Glutamatergic neuron (in vitro differentiated cells): ENCODE measurements around the gene HSP90AB1. TPM values are rescaled to one million over a fixed set of nuclear protein-coding genes. Genes with fewer than 3 reads are reported as not detected.

Experiments
- DNase-seq: peaks from one replicate; pipeline ENCODE4 v3.0.0; 2022
- H3K27ac Mint-ChIP-seq: one replicate; pipeline ENCODE4 v1.8.0; 2020; ENCODE audit warnings: mild to moderate bottlenecking, mixed read lengths, inconsistent platforms; ENCODE audit not compliant: unreplicated experiment
- H3K27me3 Mint-ChIP-seq: one replicate; pipeline ENCODE4 v1.8.0; 2020; ENCODE audit warnings: mild to moderate bottlenecking, moderate library complexity, mixed read lengths, inconsistent platforms; ENCODE audit not compliant: unreplicated experiment
- H3K36me3 Mint-ChIP-seq: one replicate; pipeline ENCODE4 v1.8.0; 2020; ENCODE audit warnings: mild to moderate bottlenecking, mixed read lengths, inconsistent platforms; ENCODE audit not compliant: unreplicated experiment
- H3K4me1 Mint-ChIP-seq: one replicate; pipeline ENCODE4 v1.8.0; 2020; ENCODE audit warnings: mild to moderate bottlenecking, low read depth, mixed read lengths, inconsistent platforms; ENCODE audit not compliant: unreplicated experiment
- H3K4me3 Mint-ChIP-seq: one replicate; pipeline ENCODE4 v1.8.0; 2020; ENCODE audit warnings: mild to moderate bottlenecking, mixed read lengths, inconsistent platforms; ENCODE audit not compliant: unreplicated experiment
- H3K9me3 Mint-ChIP-seq: one replicate; pipeline ENCODE4 v1.8.0; 2020; ENCODE audit warnings: mild to moderate bottlenecking, moderate library complexity, mixed read lengths, inconsistent platforms; ENCODE audit not compliant: unreplicated experiment
- total RNA-seq: library from RNA; stranded (reverse); fragmentation: NEBNext Ultra II Directional; extraction: Animal tissue kit (Norgen Biotek cat#: 25700); gene quantifications from one replicate; pipeline ENCODE4 v1.2.1, GENCODE V29; 2021; ENCODE audit not compliant: unreplicated experiment
- TF ChIP-seq, protein P1 (sequence below): fragments of 200-600 bp; sonication (generic); IDR thresholded peaks from one replicate; pipeline ENCODE4 v1.5.0; 2021; ENCODE audit not compliant: partially characterized antibody, unreplicated experiment

The HSP90AB1 gene
- total RNA-seq, 1 donor from 2014 or later = 771 TPM

DNA sequence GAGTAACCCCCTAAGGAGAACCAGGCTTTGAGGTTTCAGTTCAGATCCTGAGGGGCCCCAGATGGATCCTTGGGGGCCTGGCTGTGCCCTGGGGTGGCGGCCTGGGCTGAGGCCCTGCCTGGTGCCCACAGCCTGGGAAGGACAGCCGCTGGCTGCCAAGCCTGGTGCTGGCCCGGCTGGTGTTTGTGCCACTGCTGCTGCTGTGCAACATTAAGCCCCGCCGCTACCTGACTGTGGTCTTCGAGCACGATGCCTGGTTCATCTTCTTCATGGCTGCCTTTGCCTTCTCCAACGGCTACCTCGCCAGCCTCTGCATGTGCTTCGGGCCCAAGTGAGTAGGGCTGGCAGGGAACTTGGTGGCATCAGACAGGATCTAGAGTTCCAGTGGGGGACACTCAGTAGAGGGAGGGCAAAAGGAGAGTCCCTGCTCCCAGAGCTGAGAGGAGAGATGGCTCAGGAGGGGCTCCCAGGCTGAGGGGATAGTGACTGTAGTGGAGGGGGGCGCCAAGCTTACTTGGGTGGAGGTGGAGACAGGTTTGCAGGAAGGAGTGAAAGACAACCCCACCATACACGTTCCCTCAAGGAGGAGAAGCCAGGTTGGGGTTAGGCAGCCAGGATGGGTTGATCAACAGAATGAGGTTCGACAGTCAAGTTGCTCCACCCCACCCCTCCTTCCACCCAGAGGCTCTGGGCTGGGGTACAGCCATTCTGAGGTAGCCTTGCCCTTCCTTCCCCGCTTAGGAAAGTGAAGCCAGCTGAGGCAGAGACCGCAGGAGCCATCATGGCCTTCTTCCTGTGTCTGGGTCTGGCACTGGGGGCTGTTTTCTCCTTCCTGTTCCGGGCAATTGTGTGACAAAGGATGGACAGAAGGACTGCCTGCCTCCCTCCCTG is 14.0 kb upstream of the HSP90AB1 start:
- Mint-ChIP-seq H3K4me3 (no peak overlapping the region), H3K27ac (peak overlapping the region; percentile 76), H3K9me3 (peaks cover 7% of the 10 kb centered on the region), H3K4me1 (peaks cover 29% of the 10 kb centered on the region), H3K27me3 (peaks cover 6% of the 10 kb centered on the region), H3K36me3 (no peaks in the 10 kb centered on the region)
- TF ChIP-seq, protein P1, sequence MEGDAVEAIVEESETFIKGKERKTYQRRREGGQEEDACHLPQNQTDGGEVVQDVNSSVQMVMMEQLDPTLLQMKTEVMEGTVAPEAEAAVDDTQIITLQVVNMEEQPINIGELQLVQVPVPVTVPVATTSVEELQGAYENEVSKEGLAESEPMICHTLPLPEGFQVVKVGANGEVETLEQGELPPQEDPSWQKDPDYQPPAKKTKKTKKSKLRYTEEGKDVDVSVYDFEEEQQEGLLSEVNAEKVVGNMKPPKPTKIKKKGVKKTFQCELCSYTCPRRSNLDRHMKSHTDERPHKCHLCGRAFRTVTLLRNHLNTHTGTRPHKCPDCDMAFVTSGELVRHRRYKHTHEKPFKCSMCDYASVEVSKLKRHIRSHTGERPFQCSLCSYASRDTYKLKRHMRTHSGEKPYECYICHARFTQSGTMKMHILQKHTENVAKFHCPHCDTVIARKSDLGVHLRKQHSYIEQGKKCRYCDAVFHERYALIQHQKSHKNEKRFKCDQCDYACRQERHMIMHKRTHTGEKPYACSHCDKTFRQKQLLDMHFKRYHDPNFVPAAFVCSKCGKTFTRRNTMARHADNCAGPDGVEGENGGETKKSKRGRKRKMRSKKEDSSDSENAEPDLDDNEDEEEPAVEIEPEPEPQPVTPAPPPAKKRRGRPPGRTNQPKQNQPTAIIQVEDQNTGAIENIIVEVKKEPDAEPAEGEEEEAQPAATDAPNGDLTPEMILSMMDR = no peak
- no peak for DNase-seq

DNA sequence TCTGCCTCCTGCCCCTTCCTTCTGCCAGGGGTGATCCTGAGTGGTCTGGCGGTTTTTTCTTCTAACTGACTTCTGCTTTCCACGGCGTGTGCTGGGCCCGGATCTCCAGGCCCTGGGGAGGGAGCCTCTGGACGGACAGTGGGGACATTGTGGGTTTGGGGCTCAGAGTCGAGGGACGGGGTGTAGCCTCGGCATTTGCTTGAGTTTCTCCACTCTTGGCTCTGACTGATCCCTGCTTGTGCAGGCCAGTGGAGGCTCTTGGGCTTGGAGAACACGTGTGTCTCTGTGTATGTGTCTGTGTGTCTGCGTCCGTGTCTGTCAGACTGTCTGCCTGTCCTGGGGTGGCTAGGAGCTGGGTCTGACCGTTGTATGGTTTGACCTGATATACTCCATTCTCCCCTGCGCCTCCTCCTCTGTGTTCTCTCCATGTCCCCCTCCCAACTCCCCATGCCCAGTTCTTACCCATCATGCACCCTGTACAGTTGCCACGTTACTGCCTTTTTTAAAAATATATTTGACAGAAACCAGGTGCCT is 13.3 kb upstream of the HSP90AB1 start:
- H3K36me3 Mint-ChIP-seq = no peaks in the 10 kb centered on the region
- peak overlapping the region; percentile 76 for H3K27ac Mint-ChIP-seq
- no peak overlapping the region for H3K4me3 Mint-ChIP-seq
- H3K4me1 Mint-ChIP-seq = peaks cover 27% of the 10 kb centered on the region
- TF ChIP-seq, protein P1 = no peak
- DNase-seq = no peak
- H3K27me3 Mint-ChIP-seq = peaks cover 10% of the 10 kb centered on the region
- H3K9me3 Mint-ChIP-seq = peaks cover 7% of the 10 kb centered on the region

DNA sequence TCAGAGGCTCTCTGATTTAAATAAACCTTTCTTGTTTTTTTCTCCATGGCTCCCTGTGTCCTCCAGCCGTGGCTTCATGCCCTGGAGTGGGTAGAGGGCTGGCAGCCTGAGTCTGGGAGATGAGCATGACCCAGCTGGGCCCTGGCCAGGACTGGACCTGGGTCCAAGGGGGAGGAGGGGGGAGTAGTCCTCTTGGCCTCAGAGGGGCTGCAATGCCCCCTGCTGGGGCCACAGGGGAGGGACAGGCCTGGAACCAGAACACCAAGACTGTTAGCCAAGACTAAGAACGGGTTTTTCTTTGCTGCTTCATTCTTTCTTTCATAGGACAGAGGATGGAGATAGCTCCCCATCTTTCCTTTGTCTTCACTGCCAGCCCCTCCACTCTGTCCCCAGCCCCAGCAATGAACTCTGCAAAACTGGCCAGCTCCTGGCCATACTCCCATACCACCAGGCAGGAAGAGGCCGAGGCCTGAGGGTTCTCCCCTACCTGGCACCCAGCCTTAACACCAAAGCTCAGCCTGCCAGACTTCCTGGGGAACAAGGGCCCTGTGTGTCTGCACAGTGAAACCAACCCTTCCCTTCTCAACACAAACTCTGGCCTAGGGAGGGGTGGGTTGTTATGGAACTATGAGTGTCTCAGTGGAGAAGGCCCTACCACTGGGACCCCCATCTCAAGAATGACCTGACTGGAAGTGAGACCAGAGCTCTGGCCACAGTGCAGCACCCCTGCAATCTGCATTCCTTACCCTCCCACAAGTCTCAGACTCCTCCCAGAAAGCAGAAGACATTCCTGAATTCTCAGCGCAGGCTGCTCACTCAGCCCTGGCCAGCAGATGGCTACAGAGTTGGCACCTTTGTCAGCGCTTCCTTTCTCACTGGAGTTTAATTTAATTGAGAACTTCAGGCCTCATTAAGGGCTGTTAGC is 12.5 kb upstream of the HSP90AB1 start:
- Mint-ChIP-seq H3K27me3 (peaks cover 13% of the 10 kb centered on the region), H3K9me3 (peaks cover 7% of the 10 kb centered on the region), H3K4me1 (peaks cover 30% of the 10 kb centered on the region), H3K4me3 (peak overlapping the region; percentile 34), H3K27ac (peak overlapping the region; percentile 72), H3K36me3 (no peaks in the 10 kb centered on the region)
- TF ChIP-seq, protein P1 = peak; percentile 77
- peak; percentile 70 for DNase-seq

DNA sequence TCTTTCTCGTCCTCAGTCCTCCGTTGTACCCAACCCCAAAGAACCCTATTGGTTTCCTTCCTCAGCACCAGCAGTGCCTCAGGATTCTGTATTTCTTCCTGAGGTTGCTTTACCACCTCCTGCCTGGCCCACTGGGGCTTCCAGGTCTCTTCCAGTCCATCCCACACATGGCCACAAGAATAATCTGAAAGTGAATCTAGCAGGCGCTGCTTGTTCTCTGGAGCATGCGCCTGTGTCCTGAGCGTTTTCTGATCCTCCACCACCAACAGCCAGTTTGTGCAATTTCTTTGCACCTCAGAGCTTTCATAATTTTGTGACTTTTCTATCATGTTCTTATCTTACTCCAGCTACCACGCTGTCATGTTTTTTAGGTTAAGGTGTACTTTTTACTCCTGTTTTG is 11.6 kb upstream of the HSP90AB1 start:
- DNase-seq = no peak
- peaks cover 13% of the 10 kb centered on the region for H3K27me3 Mint-ChIP-seq
- TF ChIP-seq, protein P1 = no peak
- peak overlapping the region; percentile 28 for H3K4me3 Mint-ChIP-seq
- H3K36me3 Mint-ChIP-seq = no peaks in the 10 kb centered on the region
- peaks cover 7% of the 10 kb centered on the region for H3K9me3 Mint-ChIP-seq
- H3K27ac Mint-ChIP-seq = peak overlapping the region; percentile 72
- H3K4me1 Mint-ChIP-seq = peaks cover 31% of the 10 kb centered on the region
